Esophagus muscularis mucosa (tissue), 4 donors: ENCODE results near the gene LLGL1. TPM values are rescaled to one million over a fixed set of nuclear protein-coding genes. Genes with fewer than 3 reads are reported as not detected.

Source experiments
- DNase-seq: peaks from one replicate; pipeline ENCODE4 v3.0.0-alpha.2; 2017; ENCODE audit errors: extremely low spot score
- H3K27ac ChIP-seq, 4 donors: fragments of 200-600 bp; sonication (generic); replicated peaks in 1 of 4; 1 replicate in 3 of 4; 2 replicates in 1 of 4; pipeline ENCODE4 v1.5.1; 2016 to 2019; ENCODE audit warnings: mild to moderate bottlenecking in 1 of 4
- H3K27me3 ChIP-seq, 4 donors: fragments of 200-600 bp; sonication (generic); one replicate each; pipeline versions ENCODE4 v1.5.1 to v1.6.0; 2016 to 2019
- H3K36me3 ChIP-seq, 4 donors: fragments of 200-600 bp; sonication (generic); one replicate each; pipeline ENCODE4 v1.5.1; 2016 to 2019
- H3K4me1 ChIP-seq, 4 donors: fragments of 200-600 bp; sonication (generic); one replicate each; pipeline ENCODE4 v1.5.1; 2016 to 2019
- H3K4me3 ChIP-seq, 4 donors: fragments of 200-600 bp; sonication (generic); 1 replicate in 2 of 4; 2 replicates in 2 of 4; pipeline ENCODE4 v1.5.1; 2016 to 2019; ENCODE audit warnings: mild to moderate bottlenecking in 4 of 4, moderate library complexity in 1 of 4
- H3K9me3 ChIP-seq, 4 donors: fragments of 200-600 bp; sonication (generic); 1 replicate in 3 of 4; 2 replicates in 1 of 4; pipeline ENCODE4 v1.5.1; 2016 to 2019
- CTCF ChIP-seq, 3 experiments: fragments of 200-600 bp in 2 of 3; fragments of 450-650 bp in 1 of 3; sonication (generic) in 2 of 3; IDR thresholded peaks; one replicate each; pipeline ENCODE4 v1.5.1; 2017 to 2019; ENCODE audit warnings: antibody characterized with exemption in 3 of 3, mild to moderate bottlenecking in 2 of 3, moderate library complexity in 1 of 3
- EP300 ChIP-seq: sonication (generic); formaldehyde crosslinking; IDR thresholded peaks from one replicate; pipeline ENCODE4 v1.6.1; 2017; ENCODE audit warnings: antibody characterized with exemption
- POLR2A ChIP-seq: fragments of 450-650 bp; IDR thresholded peaks from one replicate; pipeline ENCODE4 v1.6.1; 2017; ENCODE audit warnings: antibody characterized with exemption, moderate library complexity, mild to moderate bottlenecking, low read depth
- POLR2AphosphoS5 ChIP-seq, 2 donors: sonication (generic); formaldehyde crosslinking; IDR thresholded peaks; one replicate each; pipeline ENCODE4 v1.6.1; 2017; ENCODE audit warnings: antibody characterized with exemption in 2 of 2
- WGBS: methylation state at CpG from one replicate; pipeline ENCODE4 v1.1.5; 2018; 5-methylcytosine and 5-hydroxymethylcytosine counted together
- intact Hi-C: fragments of 100-400 bp; cut with DNase I; formaldehyde crosslinking; loops from one replicate; pipeline ENCODE4 v1.15.1; 2023
- total RNA-seq, 4 donors: library from RNA; depleted of rRNA; stranded (reverse); fragments of >200 nt; gene quantifications; one replicate each; pipeline versions ENCODE4 v1.1.0 to v1.2.1, GENCODE V29; 2016

Gene LLGL1
- total RNA-seq, 4 donors from 2014 or later = 17.6 to 35.1 (median 26.2) TPM

- no peak for TF ChIP-seq CTCF (IDR thresholded peaks at IDR 0.05)
- TF ChIP-seq EP300 = no peak
- no peak for TF ChIP-seq POLR2A
- no peak for TF ChIP-seq POLR2AphosphoS5 (IDR thresholded peaks at IDR 0.05)
- H3K9me3 ChIP-seq = no peaks in the 10 kb centered on the region
- peaks cover 41 to 100% (median 93%) of the 10 kb centered on the region in 4 donors for H3K36me3 ChIP-seq
- H3K4me1 ChIP-seq = peaks cover 25 to 28% (median 25%) of the 10 kb centered on the region in 4 donors
- intact Hi-C loops = no loop called here
- H3K27me3 ChIP-seq = no peaks in the 10 kb centered on the region
- H3K4me3 ChIP-seq = no peak overlapping the region
- WGBS = 80% methylated on average over 12 of the region's 21 CpGs
- no peak overlapping the region for H3K27ac ChIP-seq
- no peak for DNase-seq
Measured at GRCh38 chr17:18245038-18245776, 19.8 kb downstream of the LLGL1 start.

- Histone ChIP-seq H3K9me3 (no peaks in the 10 kb centered on the region), H3K27ac (peak overlapping the region in 1 of 4 donors; percentile 36), H3K4me1 (peaks cover 25 to 28% (median 25%) of the 10 kb centered on the region in 4 donors), H3K4me3 (no peak overlapping the region), H3K36me3 (peaks cover 49 to 100% (median 97%) of the 10 kb centered on the region in 4 donors), H3K27me3 (no peaks in the 10 kb centered on the region)
- 65% methylated on average over 6 of the region's 24 CpGs for WGBS
- no peak for DNase-seq
- intact Hi-C loops = no loop called here
- TF ChIP-seq EP300 (no peak), POLR2A (no peak), CTCF (IDR thresholded peaks at IDR 0.05) (no peak), POLR2AphosphoS5 (IDR thresholded peaks at IDR 0.05) (no peak)
Measured at GRCh38 chr17:18246109-18246725, 20.8 kb downstream of the LLGL1 start.

- Histone ChIP-seq H3K36me3 (peaks cover 57 to 100% (median 97%) of the 10 kb centered on the region in 4 donors), H3K27ac (peak overlapping the region in 3 of 4 donors; percentile 36 to 60 (median 45)), H3K9me3 (no peaks in the 10 kb centered on the region), H3K4me1 (peaks cover 25 to 28% (median 25%) of the 10 kb centered on the region in 4 donors), H3K27me3 (no peaks in the 10 kb centered on the region), H3K4me3 (peak overlapping the region in 2 of 4 donors; percentile 2 to 16)
- no peak for DNase-seq
- 60% methylated on average over 28 of the region's 46 CpGs for WGBS
- no peak for TF ChIP-seq CTCF (IDR thresholded peaks at IDR 0.05)
- no peak for TF ChIP-seq POLR2A
- no peak for TF ChIP-seq EP300
- peak in 1 of 2 donors; percentile 18 for TF ChIP-seq POLR2AphosphoS5 (IDR thresholded peaks at IDR 0.05)
- intact Hi-C loops = no loop called here
Measured at GRCh38 chr17:18246880-18247612, 21.6 kb downstream of the LLGL1 start.

GRCh38 chr17:18247613-18248001 is 22.2 kb downstream of the LLGL1 start:
- no peak for TF ChIP-seq POLR2A
- peak; percentile 15 to 28 for TF ChIP-seq POLR2AphosphoS5 (IDR thresholded peaks at IDR 0.05)
- no peak for TF ChIP-seq EP300
- no peak for TF ChIP-seq CTCF (IDR thresholded peaks at IDR 0.05)
- Histone ChIP-seq H3K27ac (peak overlapping the region in 3 of 4 donors; percentile 36 to 60 (median 45)), H3K4me1 (peaks cover 25 to 28% (median 25%) of the 10 kb centered on the region in 4 donors), H3K4me3 (peak overlapping the region in 1 of 4 donors; percentile 2), H3K9me3 (no peaks in the 10 kb centered on the region), H3K27me3 (no peaks in the 10 kb centered on the region), H3K36me3 (peaks cover 62 to 100% (median 97%) of the 10 kb centered on the region in 4 donors)
- intact Hi-C loops = no loop called here
- DNase-seq = no peak
- 68% methylated on average over 21 of the region's 30 CpGs for WGBS
